DOHH2 (cell line): ENCODE measurements around the gene URB2.

ENCODE experiments used
- H3F3A ChIP-seq: fragments of 200-600 bp; sonication (generic), shearing (Covaris generic); 2 replicates; pipeline ENCODE4 v1.6.0; 2016; ENCODE audit warnings: antibody characterized with exemption, mild to moderate bottlenecking; ENCODE audit not compliant: control insufficient read depth, insufficient read depth
- H3K27ac ChIP-seq: fragments of 200-600 bp; sonication (generic); 2 replicates; pipeline ENCODE4 v1.5.1; 2014; ENCODE audit warnings: low read depth, mild to moderate bottlenecking, low read length, moderate library complexity
- H3K27me3 ChIP-seq: fragments of 200-600 bp; sonication (generic); 2 replicates; pipeline ENCODE4 v1.6.1; 2014; ENCODE audit warnings: mild to moderate bottlenecking, low read length, mixed read lengths; ENCODE audit not compliant: control insufficient read depth
- H3K36me3 ChIP-seq: fragments of 200-600 bp; sonication (generic); 2 replicates; pipeline ENCODE4 v1.6.1; 2014; ENCODE audit warnings: mild to moderate bottlenecking, low read length, moderate library complexity, mixed read lengths; ENCODE audit not compliant: control insufficient read depth
- H3K4me1 ChIP-seq: fragments of 200-600 bp; sonication (generic); 2 replicates; pipeline ENCODE4 v1.6.1; 2014; ENCODE audit warnings: mild to moderate bottlenecking, low read length, mixed read lengths; ENCODE audit not compliant: control insufficient read depth
- H3K4me2 ChIP-seq: fragments of 200-600 bp; sonication (generic); 2 replicates; pipeline ENCODE4 v1.6.0; 2014; ENCODE audit warnings: mild to moderate bottlenecking, low read length, moderate library complexity
- H3K4me3 ChIP-seq: fragments of 200-600 bp; sonication (generic); 2 replicates; pipeline ENCODE4 v1.5.1; 2014; ENCODE audit warnings: mild to moderate bottlenecking, low read length, mixed read lengths
- H3K79me2 ChIP-seq: fragments of 200-600 bp; sonication (generic); 2 replicates; pipeline ENCODE4 v1.6.1; 2014; ENCODE audit warnings: mild to moderate bottlenecking, low read length, mixed read lengths; ENCODE audit not compliant: control insufficient read depth
- H3K9me2 ChIP-seq: fragments of 200-600 bp; sonication (generic); replicated peaks from 2 replicates; pipeline ENCODE4 v1.6.1; 2014; ENCODE audit warnings: mild to moderate bottlenecking, low read length, mixed read lengths; ENCODE audit not compliant: control insufficient read depth
- H3K9me3 ChIP-seq: fragments of 200-600 bp; sonication (generic); 2 replicates; pipeline ENCODE4 v1.6.1; 2014; ENCODE audit warnings: antibody characterized with exemption, low read length, mixed read lengths; ENCODE audit not compliant: control insufficient read depth, insufficient read depth
- H4K20me1 ChIP-seq: fragments of 200-600 bp; sonication (generic); 2 replicates; pipeline ENCODE4 v1.6.0; 2014; ENCODE audit warnings: low read depth, mild to moderate bottlenecking, antibody characterized with exemption, low read length, moderate library complexity; ENCODE audit not compliant: control insufficient read depth, insufficient read depth
- CTCF ChIP-seq: fragments of 200-600 bp; sonication (generic); IDR thresholded peaks from one replicate; pipeline ENCODE4 v1.5.1; 2014; ENCODE audit warnings: antibody characterized with exemption, mild to moderate bottlenecking, low read depth, low read length; ENCODE audit not compliant: poor library complexity, severe bottlenecking
- EZH2phosphoT487 ChIP-seq: fragments of 200-600 bp; sonication (generic); IDR thresholded peaks from 2 replicates; pipeline ENCODE4 v1.6.1; 2017; ENCODE audit warnings: borderline replicate concordance, mild to moderate bottlenecking, antibody characterized with exemption, low read length, moderate library complexity, mixed read lengths

The URB2 gene

GRCh38 chr1:229614701-229615100 lies 11.3 kb upstream of the URB2 start:
- H3K4me2 ChIP-seq = no peak overlapping the region
- peaks cover 53% of the 10 kb centered on the region for H3K36me3 ChIP-seq
- H3K4me1 ChIP-seq = no peaks in the 10 kb centered on the region
- no peak overlapping the region for H3K27ac ChIP-seq
- no peaks in the 10 kb centered on the region for H3K27me3 ChIP-seq
- no peaks in the 10 kb centered on the region for H3K9me2 ChIP-seq
- H3F3A ChIP-seq = no peaks in the 10 kb centered on the region
- H3K79me2 ChIP-seq = peaks cover 53% of the 10 kb centered on the region
- peaks cover 3% of the 10 kb centered on the region; the same call in 1 of the 2 replicates for H4K20me1 ChIP-seq
- H3K9me3 ChIP-seq = no peaks in the 10 kb centered on the region
- H3K4me3 ChIP-seq = no peak overlapping the region
- no peak for TF ChIP-seq EZH2phosphoT487
- no peak for TF ChIP-seq CTCF

GRCh38 chr1:229617351-229618100 lies 8.5 kb upstream of the URB2 start:
- H3K4me2 ChIP-seq = no peak overlapping the region
- TF ChIP-seq EZH2phosphoT487 = no peak

GRCh38 chr1:229619002-229619401 lies 7.0 kb upstream of the URB2 start:
- H3K27me3 ChIP-seq = no peaks in the 10 kb centered on the region
- peaks cover 3% of the 10 kb centered on the region; the same call in 1 of the 2 replicates for H4K20me1 ChIP-seq
- no peaks in the 10 kb centered on the region for H3K9me3 ChIP-seq
- H3F3A ChIP-seq = no peaks in the 10 kb centered on the region
- no peak overlapping the region for H3K27ac ChIP-seq
- H3K36me3 ChIP-seq = peaks cover 21% of the 10 kb centered on the region
- no peak for TF ChIP-seq EZH2phosphoT487
- TF ChIP-seq CTCF = no peak
- H3K4me3 ChIP-seq = no peak overlapping the region
- H3K4me1 ChIP-seq = peaks cover 8% of the 10 kb centered on the region
- H3K4me2 ChIP-seq = no peak overlapping the region
- no peaks in the 10 kb centered on the region for H3K9me2 ChIP-seq
- peaks cover 94% of the 10 kb centered on the region for H3K79me2 ChIP-seq

More at GRCh38 chr1:229617351-229618100, 8.5 kb upstream of the URB2 start:
- H3F3A ChIP-seq = no peaks in the 10 kb centered on the region
- H3K9me3 ChIP-seq = no peaks in the 10 kb centered on the region
- peaks cover 3% of the 10 kb centered on the region; the same call in 1 of the 2 replicates for H4K20me1 ChIP-seq
- peaks cover 81% of the 10 kb centered on the region for H3K79me2 ChIP-seq
- H3K9me2 ChIP-seq = no peaks in the 10 kb centered on the region
- H3K27me3 ChIP-seq = no peaks in the 10 kb centered on the region
- H3K27ac ChIP-seq = no peak overlapping the region
- H3K4me1 ChIP-seq = no peaks in the 10 kb centered on the region
- no peak overlapping the region for H3K4me3 ChIP-seq
- H3K36me3 ChIP-seq = peaks cover 28% of the 10 kb centered on the region

DNA sequence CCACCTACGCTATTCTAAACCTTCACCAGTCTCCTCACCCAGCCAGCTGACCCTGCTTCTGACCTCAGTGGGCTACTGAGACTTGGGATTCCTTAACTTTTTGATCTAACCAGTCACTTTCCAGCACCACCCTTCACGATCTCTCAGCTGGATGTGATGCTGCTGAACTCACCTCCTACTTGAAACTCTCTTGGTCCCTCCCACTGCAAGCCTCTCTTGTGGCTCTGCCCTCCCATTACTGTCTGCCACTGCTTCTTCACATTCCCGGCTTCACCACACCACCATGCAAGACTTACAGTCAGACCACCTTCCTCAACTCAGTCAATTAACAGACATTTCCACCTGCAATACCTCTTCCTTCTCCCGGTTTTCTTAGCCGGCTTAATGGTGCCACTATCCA lies 6.4 kb upstream of the URB2 start:
- peaks cover 94% of the 10 kb centered on the region for H3K79me2 ChIP-seq
- peaks cover 3% of the 10 kb centered on the region; the same call in 1 of the 2 replicates for H4K20me1 ChIP-seq
- H3K27me3 ChIP-seq = no peaks in the 10 kb centered on the region

More for the DNA sequence above, 6.4 kb upstream of the URB2 start:
- Histone ChIP-seq H3K9me3 (no peaks in the 10 kb centered on the region), H3K4me1 (peaks cover 14% of the 10 kb centered on the region), H3K4me3 (no peak overlapping the region), H3K36me3 (peaks cover 15% of the 10 kb centered on the region), H3K27ac (no peak overlapping the region), H3K9me2 (no peaks in the 10 kb centered on the region), H3K4me2 (no peak overlapping the region), H3F3A (no peaks in the 10 kb centered on the region)
- TF ChIP-seq EZH2phosphoT487 (no peak), CTCF (no peak)
